Heart left ventricle (tissue), 13 donors: Measurements from ENCODE around the gene STAM.

Experiments used
- CTCF ChIP-seq, 12 donors: fragments of 200-600 bp; sonication (generic) in 4 of 12; IDR thresholded peaks; one replicate each; pipeline versions ENCODE4 v1.5.0 to v1.8.0; 2018 to 2022; ENCODE audit warnings: antibody characterized with exemption in 12 of 12, mild to moderate bottlenecking in 5 of 12
- POLR2A ChIP-seq, 2 donors: fragments of 450-650 bp; IDR thresholded peaks; one replicate each; pipeline ENCODE4 v1.6.1; 2017; ENCODE audit warnings: antibody characterized with exemption in 2 of 2, mild to moderate bottlenecking in 2 of 2, moderate library complexity in 2 of 2
- donor health status: ischemic (EF 13 %, LVEDD 7.1; RV severe dilation, severe dysfunction).
- donor health status: DM: no; HTN: yes; CAD: no.
- donor health status: DM: no; HTN: no; CAD: no.
- donor health status: ischemic (EF 25% LVEDD 6.9; RV normal size, moderate dysfunction).
- donor health status: ischemic (EF 25% LVEDD 5.7; RV mildly dilated, moderate dysfunction).
- donor health status: ischemic (EF 35%, LVEDD 5.7; RV mildly dilated, moderate dysfunction).
- donor health status: nonischemic (EF 11% LVEDD 7.7; RV severe dilation, severe dysfunction).
- donor health status: DM: yes; HTN: yes; CAD: no.
- donor health status: PGD.
- donor health status: ischemic (EF 29% LVEDD 5.4; RV normal size, mild dysfunction).
- donor health status: nonischemic (EF 23%, LVEDD 6.1; RV moderate dilation, normal function).

- no peak for TF ChIP-seq CTCF (IDR thresholded peaks at IDR 0.05)
- TF ChIP-seq POLR2A (IDR thresholded peaks at IDR 0.05) = no peak
Observed at GRCh38 chr10:17652585-17652984, 8.6 kb downstream of the STAM start.
